ENCODE results near the gene C1orf94. TPM values are rescaled to one million over a fixed set of nuclear protein-coding genes. Genes with fewer than 3 reads are reported as not detected.

Gene C1orf94
- total and polyA plus RNA-seq, 2 of the 8 experiments (the other 6 are each of a cell fraction or from before 2014, with no cell fraction given) = 5.8 to 12.5 TPM

DNA sequence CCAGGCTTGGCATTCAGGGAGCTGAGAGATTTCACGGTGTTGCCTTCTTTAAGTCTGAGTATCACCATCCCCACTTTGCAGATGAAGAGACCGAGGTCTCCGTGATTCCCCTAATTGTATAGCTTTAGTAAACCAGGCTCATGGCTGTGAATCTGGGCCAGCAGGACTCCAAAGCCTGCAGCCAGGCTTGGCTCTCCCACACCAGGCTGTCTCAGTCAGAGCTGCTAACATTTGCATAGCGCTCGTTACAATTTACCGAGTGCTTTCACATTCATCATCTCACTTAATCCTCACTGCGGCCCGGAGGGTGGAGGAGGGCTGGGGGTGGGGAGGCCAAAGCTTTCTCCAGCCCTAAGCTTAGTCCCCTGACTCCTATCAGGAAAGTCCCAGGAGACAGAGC lies 11.7 kb downstream of the C1orf94 start (continued):
- TF ChIP-seq, protein P1, sequence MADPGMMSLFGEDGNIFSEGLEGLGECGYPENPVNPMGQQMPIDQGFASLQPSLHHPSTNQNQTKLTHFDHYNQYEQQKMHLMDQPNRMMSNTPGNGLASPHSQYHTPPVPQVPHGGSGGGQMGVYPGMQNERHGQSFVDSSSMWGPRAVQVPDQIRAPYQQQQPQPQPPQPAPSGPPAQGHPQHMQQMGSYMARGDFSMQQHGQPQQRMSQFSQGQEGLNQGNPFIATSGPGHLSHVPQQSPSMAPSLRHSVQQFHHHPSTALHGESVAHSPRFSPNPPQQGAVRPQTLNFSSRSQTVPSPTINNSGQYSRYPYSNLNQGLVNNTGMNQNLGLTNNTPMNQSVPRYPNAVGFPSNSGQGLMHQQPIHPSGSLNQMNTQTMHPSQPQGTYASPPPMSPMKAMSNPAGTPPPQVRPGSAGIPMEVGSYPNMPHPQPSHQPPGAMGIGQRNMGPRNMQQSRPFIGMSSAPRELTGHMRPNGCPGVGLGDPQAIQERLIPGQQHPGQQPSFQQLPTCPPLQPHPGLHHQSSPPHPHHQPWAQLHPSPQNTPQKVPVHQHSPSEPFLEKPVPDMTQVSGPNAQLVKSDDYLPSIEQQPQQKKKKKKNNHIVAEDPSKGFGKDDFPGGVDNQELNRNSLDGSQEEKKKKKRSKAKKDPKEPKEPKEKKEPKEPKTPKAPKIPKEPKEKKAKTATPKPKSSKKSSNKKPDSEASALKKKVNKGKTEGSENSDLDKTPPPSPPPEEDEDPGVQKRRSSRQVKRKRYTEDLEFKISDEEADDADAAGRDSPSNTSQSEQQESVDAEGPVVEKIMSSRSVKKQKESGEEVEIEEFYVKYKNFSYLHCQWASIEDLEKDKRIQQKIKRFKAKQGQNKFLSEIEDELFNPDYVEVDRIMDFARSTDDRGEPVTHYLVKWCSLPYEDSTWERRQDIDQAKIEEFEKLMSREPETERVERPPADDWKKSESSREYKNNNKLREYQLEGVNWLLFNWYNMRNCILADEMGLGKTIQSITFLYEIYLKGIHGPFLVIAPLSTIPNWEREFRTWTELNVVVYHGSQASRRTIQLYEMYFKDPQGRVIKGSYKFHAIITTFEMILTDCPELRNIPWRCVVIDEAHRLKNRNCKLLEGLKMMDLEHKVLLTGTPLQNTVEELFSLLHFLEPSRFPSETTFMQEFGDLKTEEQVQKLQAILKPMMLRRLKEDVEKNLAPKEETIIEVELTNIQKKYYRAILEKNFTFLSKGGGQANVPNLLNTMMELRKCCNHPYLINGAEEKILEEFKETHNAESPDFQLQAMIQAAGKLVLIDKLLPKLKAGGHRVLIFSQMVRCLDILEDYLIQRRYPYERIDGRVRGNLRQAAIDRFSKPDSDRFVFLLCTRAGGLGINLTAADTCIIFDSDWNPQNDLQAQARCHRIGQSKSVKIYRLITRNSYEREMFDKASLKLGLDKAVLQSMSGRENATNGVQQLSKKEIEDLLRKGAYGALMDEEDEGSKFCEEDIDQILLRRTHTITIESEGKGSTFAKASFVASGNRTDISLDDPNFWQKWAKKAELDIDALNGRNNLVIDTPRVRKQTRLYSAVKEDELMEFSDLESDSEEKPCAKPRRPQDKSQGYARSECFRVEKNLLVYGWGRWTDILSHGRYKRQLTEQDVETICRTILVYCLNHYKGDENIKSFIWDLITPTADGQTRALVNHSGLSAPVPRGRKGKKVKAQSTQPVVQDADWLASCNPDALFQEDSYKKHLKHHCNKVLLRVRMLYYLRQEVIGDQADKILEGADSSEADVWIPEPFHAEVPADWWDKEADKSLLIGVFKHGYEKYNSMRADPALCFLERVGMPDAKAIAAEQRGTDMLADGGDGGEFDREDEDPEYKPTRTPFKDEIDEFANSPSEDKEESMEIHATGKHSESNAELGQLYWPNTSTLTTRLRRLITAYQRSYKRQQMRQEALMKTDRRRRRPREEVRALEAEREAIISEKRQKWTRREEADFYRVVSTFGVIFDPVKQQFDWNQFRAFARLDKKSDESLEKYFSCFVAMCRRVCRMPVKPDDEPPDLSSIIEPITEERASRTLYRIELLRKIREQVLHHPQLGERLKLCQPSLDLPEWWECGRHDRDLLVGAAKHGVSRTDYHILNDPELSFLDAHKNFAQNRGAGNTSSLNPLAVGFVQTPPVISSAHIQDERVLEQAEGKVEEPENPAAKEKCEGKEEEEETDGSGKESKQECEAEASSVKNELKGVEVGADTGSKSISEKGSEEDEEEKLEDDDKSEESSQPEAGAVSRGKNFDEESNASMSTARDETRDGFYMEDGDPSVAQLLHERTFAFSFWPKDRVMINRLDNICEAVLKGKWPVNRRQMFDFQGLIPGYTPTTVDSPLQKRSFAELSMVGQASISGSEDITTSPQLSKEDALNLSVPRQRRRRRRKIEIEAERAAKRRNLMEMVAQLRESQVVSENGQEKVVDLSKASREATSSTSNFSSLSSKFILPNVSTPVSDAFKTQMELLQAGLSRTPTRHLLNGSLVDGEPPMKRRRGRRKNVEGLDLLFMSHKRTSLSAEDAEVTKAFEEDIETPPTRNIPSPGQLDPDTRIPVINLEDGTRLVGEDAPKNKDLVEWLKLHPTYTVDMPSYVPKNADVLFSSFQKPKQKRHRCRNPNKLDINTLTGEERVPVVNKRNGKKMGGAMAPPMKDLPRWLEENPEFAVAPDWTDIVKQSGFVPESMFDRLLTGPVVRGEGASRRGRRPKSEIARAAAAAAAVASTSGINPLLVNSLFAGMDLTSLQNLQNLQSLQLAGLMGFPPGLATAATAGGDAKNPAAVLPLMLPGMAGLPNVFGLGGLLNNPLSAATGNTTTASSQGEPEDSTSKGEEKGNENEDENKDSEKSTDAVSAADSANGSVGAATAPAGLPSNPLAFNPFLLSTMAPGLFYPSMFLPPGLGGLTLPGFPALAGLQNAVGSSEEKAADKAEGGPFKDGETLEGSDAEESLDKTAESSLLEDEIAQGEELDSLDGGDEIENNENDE (IDR thresholded peaks at IDR 0.05; ENCODE audit: insufficient replicate concordance, low read length) = no peak
- peak; percentile 77 for TF ChIP-seq NANOG (IDR thresholded peaks at IDR 0.05; ENCODE audit: insufficient read depth, low read depth, low read length, poor library complexity, severe bottlenecking)
- no peak for TF ChIP-seq SAP30 (IDR thresholded peaks at IDR 0.05; ENCODE audit: insufficient read depth, insufficient replicate concordance, low read length)
- peak; percentile 27; the same call in 1 of the 2 replicates for TF ChIP-seq TAF1 (IDR thresholded peaks at IDR 0.05; ENCODE audit: low read depth, low read length)
- TF ChIP-seq RNF2 (IDR thresholded peaks at IDR 0.05; ENCODE audit: borderline replicate concordance, low read depth, low read length, missing control alignments, poor library complexity, severe bottlenecking) = no peak
- TF ChIP-seq CHD2 (IDR thresholded peaks at IDR 0.05; ENCODE audit: low read length) = no peak; the same call in 1 of the 2 replicates
- peak in 1 of 2 experiments; percentile 25; a peak in 1 of 4 replicates for TF ChIP-seq RAD21 (IDR thresholded peaks at IDR 0.05 in 1 of 2, conservative IDR thresholded peaks at IDR 0.05 in 1 of 2; ENCODE audit: low read depth in 2 of 2, low read length in 2 of 2)
- TF ChIP-seq HDAC2 (IDR thresholded peaks at IDR 0.05; ENCODE audit: borderline replicate concordance in 1 of 2, low read depth in 2 of 2, low read length in 2 of 2) = peak; percentile 52 to 95; a peak in 2 of 4 replicates
- no peak for TF ChIP-seq HDAC6 (IDR thresholded peaks at IDR 0.05; ENCODE audit: low read depth, low read length)
- peak; percentile 94 for TF ChIP-seq KDM1A (IDR thresholded peaks at IDR 0.05; ENCODE audit: borderline replicate concordance, low read length)

All from H1 (cell line).